GM19099 (cell line): ENCODE results near the gene PARP6.
A peak's percentile ranks its signal among the peaks of the same experiment; 100 is the strongest.

Experiments used
- POLR2A ChIP-seq: IDR thresholded peaks from 3 replicates; pipeline ENCODE4 v1.6.1; 2011; ENCODE audit warnings: low read depth; ENCODE audit not compliant: insufficient read length; ENCODE audit errors: extremely low read depth

Gene PARP6

GRCh38 chr15:72229947-72230196, 42.5 kb downstream of the PARP6 start:
- no peak for TF ChIP-seq POLR2A

GRCh38 chr15:72229076-72229946, 43.0 kb downstream of the PARP6 start:
- peak; percentile 50 for TF ChIP-seq POLR2A

- no peak for TF ChIP-seq POLR2A
Measured at GRCh38 chr15:72227720-72228119, 44.6 kb downstream of the PARP6 start.

- TF ChIP-seq POLR2A, result no peak
Measured at GRCh38 chr15:72227192-72227586, 45.2 kb downstream of the PARP6 start.

GRCh38 chr15:72223278-72223677, 49.1 kb downstream of the PARP6 start:
- no peak for TF ChIP-seq POLR2A

- TF ChIP-seq POLR2A, result no peak
Measured at GRCh38 chr15:72222393-72222792, 50.0 kb downstream of the PARP6 start.

- no peak for TF ChIP-seq POLR2A
Measured at GRCh38 chr15:72220687-72221086, 51.7 kb downstream of the PARP6 start.

GRCh38 chr15:72217216-72217615, 55.1 kb downstream of the PARP6 start:
- TF ChIP-seq POLR2A, result no peak

- TF ChIP-seq POLR2A, result no peak
Measured at GRCh38 chr15:72216079-72216478, 56.3 kb downstream of the PARP6 start.

GRCh38 chr15:72207558-72208085, 64.7 kb downstream of the PARP6 start:
- TF ChIP-seq POLR2A, result no peak

- TF ChIP-seq POLR2A, result no peak
Measured at GRCh38 chr15:72206677-72207000, 65.7 kb downstream of the PARP6 start.

- no peak for TF ChIP-seq POLR2A
Measured at GRCh38 chr15:72205896-72206676, 66.3 kb downstream of the PARP6 start.

- TF ChIP-seq POLR2A, result no peak
Measured at GRCh38 chr15:72205273-72205672, 67.1 kb downstream of the PARP6 start.

GRCh38 chr15:72203507-72203837, 68.9 kb downstream of the PARP6 start:
- TF ChIP-seq POLR2A, result no peak

GRCh38 chr15:72202801-72203506, 69.4 kb downstream of the PARP6 start:
- no peak for TF ChIP-seq POLR2A

GRCh38 chr15:72202302-72202701, 70.1 kb downstream of the PARP6 start:
- TF ChIP-seq POLR2A, result no peak

GRCh38 chr15:72201391-72201921, 70.9 kb downstream of the PARP6 start:
- TF ChIP-seq POLR2A, result no peak
